HEK293 (cell line): ENCODE results near the gene TPI1.
A peak's percentile ranks its signal among the peaks of the same experiment; 100 is the strongest.

Source experiments
- CTCF ChIA-PET: fragments of 350-600 bp; formaldehyde crosslinking; extraction: SDS; loops from one replicate; lab custom pipeline; 2021; ENCODE audit warnings: antibody characterized with exemption; lab: Yijun Ruan, JAX
- POLR2A ChIA-PET: fragments of 300-600 bp; formaldehyde crosslinking; extraction: SDS; loops from one replicate; lab custom pipeline; 2020; ENCODE audit warnings: antibody characterized with exemption, inconsistent platforms; lab: Yijun Ruan, JAX
- H3K27ac ChIP-seq: fragments of 200-500 bp; sonication (Bioruptor generic); 2 replicates; pipeline ENCODE4 v1.5.1; 2014; ENCODE audit warnings: low read depth, low read length, control low read depth, inconsistent platforms; ENCODE audit errors: extremely low read depth
- H3K36me3 ChIP-seq, 2 experiments: fragments of 200-500 bp in 1 of 2; sonication (Bioruptor generic) in 1 of 2; 1 replicate in 1 of 2; 2 replicates in 1 of 2; pipeline ENCODE4 v1.5.1; 2014 to 2017; ENCODE audit warnings: inconsistent platforms in 2 of 2, low read length in 2 of 2; ENCODE audit not compliant: control insufficient read depth in 2 of 2, insufficient read depth in 1 of 2
- H3K4me1 ChIP-seq: fragments of 200-500 bp; sonication (Bioruptor generic); 2 replicates; pipeline ENCODE4 v1.5.1; 2014; ENCODE audit warnings: mild to moderate bottlenecking, low read length, inconsistent platforms; ENCODE audit not compliant: control insufficient read depth, insufficient read depth
- H3K4me3 ChIP-seq: 2 replicates; pipeline ENCODE4 v1.5.1; 2011; ENCODE audit warnings: low read depth, mild to moderate bottlenecking, control low read depth, low read length, moderate library complexity
- H3K9me3 ChIP-seq: fragments of 200-500 bp; sonication (Bioruptor generic); 2 replicates; pipeline ENCODE4 v1.5.1; 2014; ENCODE audit warnings: low read depth, low read length, inconsistent platforms; ENCODE audit not compliant: control insufficient read depth, insufficient read depth
- CTCF ChIP-seq: fragments of 450-650 bp; formaldehyde crosslinking; IDR thresholded peaks from 2 replicates; pipeline ENCODE4 v1.5.1; 2016; ENCODE audit warnings: missing biosample characterization, missing genetic modification characterization
- FEZF1 ChIP-seq: fragments of 450-650 bp; formaldehyde crosslinking; IDR thresholded peaks from 2 replicates; pipeline ENCODE4 v1.5.1; 2016; ENCODE audit warnings: missing biosample characterization, missing genetic modification characterization
- GLIS1 ChIP-seq: fragments of 450-650 bp; formaldehyde crosslinking; IDR thresholded peaks from 2 replicates; pipeline ENCODE4 v1.5.1; 2016; ENCODE audit warnings: missing biosample characterization, missing genetic modification characterization
- KLF9 ChIP-seq: fragments of 450-650 bp; formaldehyde crosslinking; IDR thresholded peaks from 2 replicates; pipeline ENCODE4 v1.5.1; 2016; ENCODE audit warnings: missing biosample characterization, missing genetic modification characterization, low read depth
- MZF1 ChIP-seq: fragments of 450-650 bp; formaldehyde crosslinking; IDR thresholded peaks from 2 replicates; pipeline ENCODE4 v1.5.1; 2017; ENCODE audit warnings: missing biosample characterization, missing genetic modification characterization, borderline replicate concordance
- PRDM1 ChIP-seq: fragments of 450-650 bp; formaldehyde crosslinking; IDR thresholded peaks from 2 replicates; pipeline ENCODE4; 2016; ENCODE audit warnings: missing biosample characterization, missing genetic modification characterization
- PRDM10 ChIP-seq: fragments of 450-650 bp; formaldehyde crosslinking; IDR thresholded peaks from 2 replicates; pipeline ENCODE4 v1.5.1; 2016; ENCODE audit warnings: missing biosample characterization, missing genetic modification characterization
- ZBTB20 ChIP-seq: fragments of 450-650 bp; formaldehyde crosslinking; IDR thresholded peaks from 2 replicates; pipeline ENCODE4 v1.5.1; 2016; ENCODE audit warnings: missing biosample characterization, missing genetic modification characterization
- ZBTB26 ChIP-seq: fragments of 450-650 bp; formaldehyde crosslinking; optimal IDR thresholded peaks from 2 replicates; pipeline ENCODE3; 2016; ENCODE audit warnings: missing biosample characterization, mild to moderate bottlenecking, missing genetic modification characterization
- ZBTB8A ChIP-seq: fragments of 450-650 bp; formaldehyde crosslinking; IDR thresholded peaks from 2 replicates; pipeline ENCODE4 v1.5.1; 2016; ENCODE audit warnings: missing biosample characterization, missing genetic modification characterization
- ZFHX2 ChIP-seq: fragments of 450-650 bp; formaldehyde crosslinking; conservative IDR thresholded peaks from 2 replicates; pipeline ENCODE4 v1.5.1; 2016; ENCODE audit warnings: missing biosample characterization, missing genetic modification characterization
- ZFP37 ChIP-seq: fragments of 450-650 bp; formaldehyde crosslinking; IDR thresholded peaks from 2 replicates; pipeline ENCODE4 v1.5.1; 2016; ENCODE audit warnings: missing biosample characterization, missing genetic modification characterization
- ZNF140 ChIP-seq: fragments of 450-650 bp; formaldehyde crosslinking; IDR thresholded peaks from 2 replicates; pipeline ENCODE4 v1.5.1; 2016; ENCODE audit warnings: missing biosample characterization, missing genetic modification characterization
- ZNF366 ChIP-seq: fragments of 450-650 bp; formaldehyde crosslinking; conservative IDR thresholded peaks from 2 replicates; pipeline ENCODE4 v1.5.1; 2016; ENCODE audit warnings: missing biosample characterization, missing genetic modification characterization
- ZNF670 ChIP-seq: fragments of 450-650 bp; formaldehyde crosslinking; IDR thresholded peaks from 2 replicates; pipeline ENCODE4 v1.5.1; 2016; ENCODE audit warnings: missing biosample characterization, missing genetic modification characterization, low read depth
- ZSCAN16 ChIP-seq: fragments of 450-650 bp; formaldehyde crosslinking; IDR thresholded peaks from 2 replicates; pipeline ENCODE4 v1.5.1; 2016; ENCODE audit warnings: missing biosample characterization, missing genetic modification characterization

Gene TPI1

GRCh38 chr12:6868211-6869048, 1.1 kb downstream of the TPI1 start:
- CTCF ChIA-PET: interaction anchor here (0.7 to 5.3 kb wide), 22 partner anchors 8 to 261 kb away, joined by 3 to 71 read pairs (median 5); partner anchors contain the start of genes C12orf57, C1RL, CDCA3 and MLF2
- H3K4me3 ChIP-seq: peak overlapping the region; percentile 87
- POLR2A ChIA-PET: interaction anchor here (0.6 to 7.6 kb wide), 19 partner anchors 9 to 255 kb away, joined by 3 to 183 read pairs (median 6); partner anchors contain the start of genes C12orf57, CDCA3, COPS7A and MLF2
- TF ChIP-seq ZNF366: peak; percentile 18; the same call in 1 of the 2 replicates
- TF ChIP-seq KLF9 (tag by site-specific recombination): no peak
- peak; percentile 36 for TF ChIP-seq ZBTB26 (tag by site-specific recombination)
- no peak for TF ChIP-seq ZSCAN16 (tag by site-specific recombination)
- peak; percentile 44; the same call in 1 of the 2 replicates for TF ChIP-seq PRDM1
- peak; percentile 61; the same call in 1 of the 2 replicates for TF ChIP-seq ZFHX2 (tag by site-specific recombination)
- no peak for TF ChIP-seq ZNF140 (tag by site-specific recombination)
- peak; percentile 31; the same call in 1 of the 2 replicates for TF ChIP-seq PRDM10
- TF ChIP-seq FEZF1 (tag by site-specific recombination): 0 out of 2 replicates have a peak, but pooled peaks have one; percentile 9
- no peak for TF ChIP-seq ZNF670 (tag by site-specific recombination)
- TF ChIP-seq GLIS1 (tag by site-specific recombination): 0 out of 2 replicates have a peak, but pooled peaks have one; percentile 1
- TF ChIP-seq ZBTB20 (tag by site-specific recombination): peak; percentile 47; the same call in 1 of the 2 replicates
- TF ChIP-seq CTCF: peak; percentile 65
- TF ChIP-seq ZFP37 (tag by site-specific recombination): peak; percentile 33; the same call in 1 of the 2 replicates
- TF ChIP-seq MZF1 (tag by site-specific recombination): 0 out of 2 replicates have a peak, but pooled peaks have one; percentile 23
- peak; percentile 16; the same call in 1 of the 2 replicates for TF ChIP-seq ZBTB8A (tag by site-specific recombination)
- peaks cover 8% of the 10 kb centered on the region for H3K4me1 ChIP-seq
- peak overlapping the region; percentile 98 for H3K27ac ChIP-seq
- H3K36me3 ChIP-seq: peaks cover 4 to 67% of the 10 kb centered on the region in 2 experiments; a peak in 2 of 3 replicates
- H3K9me3 ChIP-seq: no peaks in the 10 kb centered on the region
